Spleen (tissue), 11 donors: Measurements from ENCODE around the gene HIPK2. TPM values are rescaled to one million over a fixed set of nuclear protein-coding genes. Genes with fewer than 3 reads are reported as not detected.

Source experiments
- DNase-seq: peaks from one replicate; pipeline ENCODE4 v3.0.0-alpha.2; 2020
- H3K27ac ChIP-seq, 8 donors: fragments of 200-600 bp; sonication (generic) in 7 of 8; 1 replicate in 4 of 8; 2 replicates in 4 of 8; pipeline versions ENCODE4 v1.5.0 to v1.8.0; 2016 to 2021; ENCODE audit warnings: inconsistent platforms in 4 of 8, mild to moderate bottlenecking in 4 of 8, moderate library complexity in 1 of 8
- H3K27me3 ChIP-seq, 7 donors: fragments of 200-600 bp; sonication (generic) in 6 of 7; replicated peaks in 1 of 7; 1 replicate in 4 of 7; 2 replicates in 3 of 7; pipeline versions ENCODE4 v1.5.0 to v1.8.0; 2016 to 2021; ENCODE audit warnings: inconsistent platforms in 3 of 7, mild to moderate bottlenecking in 1 of 7
- H3K36me3 ChIP-seq, 6 donors: fragments of 200-600 bp; sonication (generic) in 5 of 6; 1 replicate in 4 of 6; 2 replicates in 2 of 6; pipeline versions ENCODE4 v1.5.0 to v1.8.0; 2016 to 2021; ENCODE audit warnings: inconsistent platforms in 2 of 6
- H3K4me1 ChIP-seq, 6 donors: fragments of 200-600 bp; sonication (generic) in 5 of 6; 1 replicate in 3 of 6; 2 replicates in 3 of 6; pipeline versions ENCODE4 v1.5.0 to v1.8.0; 2016 to 2021; ENCODE audit warnings: inconsistent platforms in 3 of 6
- H3K4me3 ChIP-seq, 8 donors: fragments of 200-600 bp; sonication (generic) in 7 of 8; 1 replicate in 4 of 8; 2 replicates in 4 of 8; pipeline versions ENCODE4 v1.5.0 to v1.8.0; 2016 to 2021; ENCODE audit warnings: inconsistent platforms in 4 of 8, mild to moderate bottlenecking in 4 of 8, moderate library complexity in 2 of 8
- H3K9me3 ChIP-seq, 8 donors: fragments of 200-600 bp; sonication (generic) in 7 of 8; 1 replicate in 4 of 8; 2 replicates in 4 of 8; pipeline versions ENCODE4 v1.5.0 to v1.8.0; 2016 to 2021; ENCODE audit warnings: inconsistent platforms in 4 of 8
- POLR2A ChIP-seq, 3 donors: fragments of 450-650 bp; IDR thresholded peaks; one replicate each; pipeline ENCODE4 v1.5.1; 2017; ENCODE audit warnings: antibody characterized with exemption in 3 of 3, mild to moderate bottlenecking in 1 of 3
- POLR2AphosphoS5 ChIP-seq, 3 donors: sonication (generic); formaldehyde crosslinking; IDR thresholded peaks; one replicate each; pipeline ENCODE4 v1.5.1; 2017; ENCODE audit warnings: antibody characterized with exemption in 3 of 3
- WGBS, 5 donors: extraction: QIAGEN DNeasy Blood & Tissue Kit in 3 of 5; methylation state at CpG; one replicate each; pipeline versions ENCODE4 v1.1.5 to v1.1.7; 2013 to 2018; 5-methylcytosine and 5-hydroxymethylcytosine counted together
- intact Hi-C: fragments of 100-400 bp; cut with DNase I; formaldehyde crosslinking; loops from one replicate; pipeline ENCODE4 v1.15.0; 2023; ENCODE audit warnings: low total_unique reads
- polyA plus RNA-seq, 3 donors: library from polyadenylated mRNA; stranded (reverse); fragments of 200-250 nt; gene quantifications; one replicate each; pipeline ENCODE4 v1.2.1, GENCODE V29; 2013
- total RNA-seq, 7 donors: library from RNA; depleted of rRNA in 3 of 7; stranded (reverse); fragments of >200 nt in 3 of 7; fragmentation: NEBNext Ultra II Directional in 4 of 7; extraction: Animal tissue kit (Norgen Biotek cat#: 25700) in 4 of 7; gene quantifications; one replicate each; pipeline versions ENCODE4 v1.1.0 to v1.2.1, GENCODE V29; 2016 to 2021
- TF ChIP-seq, protein P1 (sequence below), 11 experiments: fragments of 200-600 bp in 7 of 11; fragments of 450-650 bp in 4 of 11; sonication (generic) in 4 of 11; IDR thresholded peaks in 8 of 11; conservative IDR thresholded peaks in 3 of 11; 1 replicate in 7 of 11; 2 replicates in 4 of 11; pipeline versions ENCODE4 v1.4.0 to v1.8.0; 2016 to 2021; ENCODE audit warnings: antibody characterized with exemption in 11 of 11, inconsistent platforms in 4 of 11, mild to moderate bottlenecking in 1 of 11
- donor health status: healthy with polysubstance abuse.
- donor health status: DM: no; HTN: no; CAD: no; lungs with moderate emphysema.
- donor health status: DM: no; HTN: no; CAD: no.
- donor health status: Bipolar disorder and iron deficiency.
- donor health status: healthy.
- donor health status: DM: no; HTN: no; CAD: no.
- donor health status: DM: yes; HTN: yes; CAD: no.

HIPK2 gene
- total and polyA plus RNA-seq, 10 donors, result 1.7 to 97.5 (median 51.8) TPM

DNA sequence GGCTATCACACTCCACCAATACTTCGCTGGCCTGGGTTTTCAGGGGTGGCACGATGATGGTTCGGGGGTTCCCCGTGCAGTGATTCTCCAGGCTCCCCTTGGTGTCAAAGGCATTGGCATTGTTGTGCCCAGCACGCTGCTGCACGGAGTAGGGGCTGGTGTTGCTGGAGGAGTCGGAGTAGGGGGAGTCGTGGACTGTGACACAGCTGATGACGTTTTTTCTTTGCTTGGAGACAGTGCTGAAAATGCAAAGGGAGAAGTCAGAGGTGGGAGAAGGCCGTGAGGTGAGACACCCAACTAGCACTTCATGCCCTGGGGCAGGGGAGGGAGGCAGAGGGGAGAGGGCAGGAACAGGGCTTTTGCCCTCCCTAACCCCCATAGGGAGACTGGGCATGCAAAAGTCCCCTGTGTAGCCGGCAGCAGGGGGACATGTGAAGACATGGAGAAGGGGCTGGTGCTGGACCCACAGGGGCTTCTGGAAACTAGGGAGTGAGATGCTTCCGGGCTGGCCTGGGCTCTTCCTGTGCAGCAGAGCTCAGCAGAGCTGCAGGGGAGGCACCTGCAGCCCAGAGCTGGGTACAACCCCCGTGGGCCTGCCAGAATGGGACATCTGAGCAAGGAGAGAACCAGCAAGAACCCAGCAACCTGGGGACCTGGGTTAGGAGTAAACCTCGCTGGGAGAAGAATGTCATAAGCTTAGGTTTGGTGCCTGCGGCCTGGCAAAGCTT lies 193.8 kb downstream of the HIPK2 start:
- 84 to 92% (median 88%) methylated on average over 15 of the region's 15 CpGs for WGBS, 5 donors
- Histone ChIP-seq H3K27me3 (no peaks in the 10 kb centered on the region), H3K4me3 (no peak overlapping the region), H3K27ac (no peak overlapping the region), H3K9me3 (no peaks in the 10 kb centered on the region), H3K4me1 (peaks cover 0 to 13% (median 0%) of the 10 kb centered on the region in 6 donors), H3K36me3 (peaks cover 0 to 100% (median 73%) of the 10 kb centered on the region in 6 donors)
- TF ChIP-seq POLR2AphosphoS5 (IDR thresholded peaks at IDR 0.05) (no peak), POLR2A (IDR thresholded peaks at IDR 0.05) (no peak)
- TF ChIP-seq, protein P1, sequence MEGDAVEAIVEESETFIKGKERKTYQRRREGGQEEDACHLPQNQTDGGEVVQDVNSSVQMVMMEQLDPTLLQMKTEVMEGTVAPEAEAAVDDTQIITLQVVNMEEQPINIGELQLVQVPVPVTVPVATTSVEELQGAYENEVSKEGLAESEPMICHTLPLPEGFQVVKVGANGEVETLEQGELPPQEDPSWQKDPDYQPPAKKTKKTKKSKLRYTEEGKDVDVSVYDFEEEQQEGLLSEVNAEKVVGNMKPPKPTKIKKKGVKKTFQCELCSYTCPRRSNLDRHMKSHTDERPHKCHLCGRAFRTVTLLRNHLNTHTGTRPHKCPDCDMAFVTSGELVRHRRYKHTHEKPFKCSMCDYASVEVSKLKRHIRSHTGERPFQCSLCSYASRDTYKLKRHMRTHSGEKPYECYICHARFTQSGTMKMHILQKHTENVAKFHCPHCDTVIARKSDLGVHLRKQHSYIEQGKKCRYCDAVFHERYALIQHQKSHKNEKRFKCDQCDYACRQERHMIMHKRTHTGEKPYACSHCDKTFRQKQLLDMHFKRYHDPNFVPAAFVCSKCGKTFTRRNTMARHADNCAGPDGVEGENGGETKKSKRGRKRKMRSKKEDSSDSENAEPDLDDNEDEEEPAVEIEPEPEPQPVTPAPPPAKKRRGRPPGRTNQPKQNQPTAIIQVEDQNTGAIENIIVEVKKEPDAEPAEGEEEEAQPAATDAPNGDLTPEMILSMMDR (IDR thresholded peaks at IDR 0.05 in 8 of 11, conservative IDR thresholded peaks at IDR 0.05 in 3 of 11), result no peak
- DNase-seq, result peak; percentile 61
- intact Hi-C loops, result no loop called here

DNA sequence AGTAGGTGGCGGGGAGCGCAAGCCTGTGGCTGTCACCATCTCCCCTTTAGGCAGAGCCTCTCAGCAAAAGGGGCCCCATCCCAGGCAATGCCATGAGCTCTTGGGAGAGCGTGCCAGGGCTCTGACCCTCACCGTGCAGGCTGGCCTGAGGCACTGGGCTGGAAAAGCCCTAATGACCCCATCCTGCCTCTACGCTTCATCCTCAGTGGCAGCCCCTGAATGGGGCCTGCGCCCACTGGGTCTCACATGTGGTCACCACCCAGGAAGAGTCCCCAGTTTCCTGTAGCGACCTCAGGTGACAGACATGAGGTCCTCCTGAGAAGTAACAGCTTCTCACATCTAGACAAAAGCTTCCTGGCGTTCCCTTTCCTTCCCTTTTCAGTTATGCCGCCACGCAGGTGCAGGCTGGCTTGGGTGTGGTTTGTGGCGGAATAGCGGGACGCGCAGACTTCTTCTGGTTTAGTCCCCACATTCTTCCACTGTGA lies 195.1 kb downstream of the HIPK2 start:
- TF ChIP-seq, protein P1 (IDR thresholded peaks at IDR 0.05 in 8 of 11, conservative IDR thresholded peaks at IDR 0.05 in 3 of 11), result no peak
- TF ChIP-seq POLR2A (IDR thresholded peaks at IDR 0.05), result no peak
- TF ChIP-seq POLR2AphosphoS5 (IDR thresholded peaks at IDR 0.05), result peak in 1 of 3 donors; percentile 43
- Histone ChIP-seq H3K4me3 (no peak overlapping the region), H3K27ac (no peak overlapping the region), H3K9me3 (no peaks in the 10 kb centered on the region), H3K4me1 (peaks cover 0 to 4% (median 0%) of the 10 kb centered on the region in 6 donors), H3K27me3 (no peaks in the 10 kb centered on the region), H3K36me3 (peaks cover 0 to 100% (median 65%) of the 10 kb centered on the region in 6 donors)
- peak; percentile 51 for DNase-seq
- intact Hi-C loops, result no loop called here
- 42 to 81% (median 50%) methylated on average over 9 to 14 of the region's 14 CpGs for WGBS, 5 donors

DNA sequence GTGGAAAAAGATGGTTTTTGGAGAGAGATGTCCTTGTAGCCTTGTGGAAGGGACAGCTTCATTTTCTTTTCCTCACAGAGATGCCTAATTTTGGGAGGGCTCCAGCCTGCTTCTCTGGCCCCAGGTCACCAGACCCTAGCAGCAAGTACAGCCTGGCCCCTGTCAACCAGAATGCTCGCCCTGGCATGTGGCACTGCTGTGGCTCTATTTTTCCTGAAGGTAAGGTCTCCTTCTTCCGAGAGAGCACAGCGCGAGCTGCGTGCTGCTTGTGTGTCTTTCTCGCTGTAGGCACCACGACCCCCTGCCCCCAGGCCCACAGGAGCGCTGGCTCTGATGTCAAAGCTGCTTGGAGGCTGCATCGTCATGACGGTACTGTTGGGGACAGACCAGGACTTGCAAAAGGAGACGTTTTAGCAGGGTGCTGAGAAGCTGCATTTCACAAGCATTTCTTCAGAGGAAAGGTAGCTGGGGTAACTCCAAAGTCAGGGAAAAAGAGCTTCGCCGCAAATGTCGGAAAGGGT lies 195.6 kb downstream of the HIPK2 start:
- intact Hi-C loops, result no loop called here
- 81 to 91% (median 87%) methylated on average over 14 of the region's 14 CpGs for WGBS, 5 donors

More for the DNA sequence above, 195.6 kb downstream of the HIPK2 start:
- Histone ChIP-seq H3K27me3 (no peaks in the 10 kb centered on the region), H3K27ac (no peak overlapping the region), H3K36me3 (peaks cover 0 to 100% (median 64%) of the 10 kb centered on the region in 6 donors), H3K4me3 (no peak overlapping the region), H3K9me3 (no peaks in the 10 kb centered on the region), H3K4me1 (peaks cover 0 to 4% (median 0%) of the 10 kb centered on the region in 6 donors)
- peak; percentile 71 for DNase-seq
- TF ChIP-seq, protein P1 (IDR thresholded peaks at IDR 0.05 in 8 of 11, conservative IDR thresholded peaks at IDR 0.05 in 3 of 11), result no peak
- TF ChIP-seq POLR2AphosphoS5 (IDR thresholded peaks at IDR 0.05), result peak in 1 of 3 donors; percentile 10
